Gastrocnemius medialis (tissue), 4 donors: Measurements from ENCODE around the gene PMVK.

Source experiments
- CTCF ChIP-seq, 5 experiments: fragments of 450-650 bp in 3 of 5; fragments of 200-600 bp in 2 of 5; sonication (generic) in 2 of 5; IDR thresholded peaks in 4 of 5; conservative IDR thresholded peaks in 1 of 5; 1 replicate in 4 of 5; 2 replicates in 1 of 5; pipeline ENCODE4 v1.5.1; 2016 to 2019; ENCODE audit warnings: antibody characterized with exemption in 5 of 5, mild to moderate bottlenecking in 3 of 5, moderate library complexity in 3 of 5
- POLR2A ChIP-seq, 2 donors: fragments of 450-650 bp; IDR thresholded peaks; one replicate each; pipeline ENCODE4 v1.6.1; 2017; ENCODE audit warnings: antibody characterized with exemption in 2 of 2, mild to moderate bottlenecking in 2 of 2, moderate library complexity in 2 of 2

DNA sequence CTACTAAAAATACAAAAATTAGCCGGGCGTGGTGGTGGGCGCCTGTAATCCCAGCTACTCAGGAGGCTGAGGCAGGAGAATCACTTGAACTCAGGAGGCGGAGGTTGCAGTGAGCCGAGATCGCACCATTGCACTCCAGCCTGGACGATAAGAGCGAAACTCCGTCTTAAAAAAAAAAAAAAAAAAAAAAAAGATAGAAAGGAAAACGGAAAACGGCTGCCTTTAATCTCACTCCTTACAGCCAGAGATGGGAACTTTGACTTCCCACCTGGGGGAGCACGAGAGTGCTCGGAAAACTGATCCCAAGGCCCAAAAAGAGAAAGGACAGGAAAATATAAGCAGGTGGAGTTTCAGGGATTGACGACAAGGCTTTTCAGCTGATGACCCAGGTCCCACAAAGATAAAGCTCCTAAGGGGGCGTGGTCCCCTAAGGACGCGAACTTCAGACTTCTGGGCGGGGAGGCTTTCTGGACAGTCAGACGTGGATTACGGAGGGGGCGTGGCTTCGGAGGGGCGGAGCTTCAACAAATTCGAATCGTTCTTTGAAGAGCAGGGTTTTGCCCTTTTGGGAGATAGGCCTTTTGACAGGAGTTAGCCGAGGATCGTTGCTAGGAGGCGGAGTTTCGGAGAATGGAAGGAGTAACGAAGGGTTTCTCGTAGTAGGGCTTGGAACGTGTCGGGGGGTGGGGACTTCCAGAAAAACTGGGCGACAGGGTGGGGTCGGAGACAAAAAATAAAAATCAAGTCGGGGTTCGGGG is 37.0 kb upstream of the PMVK start:
- TF ChIP-seq CTCF (IDR thresholded peaks at IDR 0.05 in 4 of 5, conservative IDR thresholded peaks at IDR 0.05 in 1 of 5): no peak
- peak in 1 of 2 donors; percentile 64 for TF ChIP-seq POLR2A (IDR thresholded peaks at IDR 0.05)
